ENCODE results near the gene RASA2. TPM values are rescaled to one million over a fixed set of nuclear protein-coding genes. Genes with fewer than 3 reads are reported as not detected.

RASA2 gene
- total RNA-seq, 1 donor from 2014 or later: 34.2 TPM

Other genes starting within 250 kb of the RASA2 start
- 121 TPM for gene ZBTB38, start 118.5 kb upstream of the RASA2 start, total RNA-seq

All from ureter (tissue), 1 donor.